ENCODE data around the gene FAM118A.

Gene FAM118A

DNA sequence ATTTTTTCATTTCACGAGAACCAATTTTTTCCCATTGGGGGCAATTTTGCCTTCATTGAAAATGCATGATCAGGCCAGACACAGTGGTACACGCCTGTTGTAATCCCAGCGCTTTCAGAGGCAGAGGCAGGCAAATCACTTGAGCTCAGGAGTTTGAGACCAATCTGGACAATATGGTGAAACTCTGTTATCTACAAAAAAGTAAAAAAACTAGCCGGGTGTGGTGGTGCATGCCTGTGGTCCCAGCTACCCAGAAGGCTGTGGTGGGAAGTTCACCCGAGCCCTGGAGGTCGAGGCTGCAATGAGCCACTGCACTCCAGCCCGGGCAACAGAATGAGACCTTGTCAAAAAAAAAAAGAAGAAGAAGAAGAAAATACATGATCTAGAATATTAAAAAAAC is 44.2 kb upstream of the FAM118A start:
- no peak for DNase-seq (ENCODE audit: low spot score)
- TF ChIP-seq CTCF (IDR thresholded peaks at IDR 0.05; ENCODE audit: extremely low read depth, missing control alignments) = no peak

GRCh38 chr22:45268167-45268957 is 41.4 kb upstream of the FAM118A start:
- peak; percentile 39 for DNase-seq (ENCODE audit: low spot score)
- TF ChIP-seq CTCF (IDR thresholded peaks at IDR 0.05; ENCODE audit: extremely low read depth, missing control alignments) = no peak

DNA sequence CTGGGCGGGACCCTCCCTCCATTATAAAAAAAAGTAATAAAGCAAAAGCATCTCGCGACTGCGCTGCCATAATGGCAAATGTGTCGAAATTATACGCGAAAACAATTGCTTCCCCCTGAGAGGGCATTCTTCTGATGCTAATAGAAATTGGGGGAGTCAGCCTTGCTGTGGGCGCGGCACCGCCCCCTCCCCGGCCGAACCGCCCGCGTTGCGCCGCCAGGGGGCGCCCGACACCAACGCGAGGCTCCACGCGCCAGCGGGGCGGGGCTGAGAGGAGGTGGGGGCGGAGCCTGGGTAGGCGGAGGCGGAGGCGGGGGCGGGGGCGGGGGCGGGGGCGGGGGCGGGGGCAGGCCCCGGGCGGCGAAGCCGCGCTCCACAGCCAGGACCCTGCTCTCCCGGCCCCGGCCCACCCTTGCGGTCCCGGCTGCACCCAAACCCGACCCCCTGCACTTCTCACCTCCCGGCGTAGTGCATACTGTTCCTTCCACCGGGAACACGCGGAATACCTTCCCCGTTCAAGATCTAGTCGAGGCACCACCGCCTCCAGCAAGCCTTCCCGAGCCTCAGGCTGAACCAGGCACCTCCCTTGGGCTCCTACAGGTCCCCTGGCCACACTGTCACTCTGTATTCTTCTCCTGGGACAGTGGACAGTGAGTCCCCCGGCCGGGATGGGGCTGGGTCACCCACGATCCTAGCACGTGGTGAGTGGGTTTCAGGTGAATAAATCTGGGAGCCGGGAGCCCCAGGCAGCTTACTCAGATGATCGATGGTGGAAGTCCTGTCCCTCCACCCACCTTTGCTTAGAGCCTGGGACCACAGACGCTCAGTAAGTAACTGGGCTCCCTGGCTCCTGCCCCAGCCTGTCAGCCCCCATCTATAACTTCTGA is 40.5 kb upstream of the FAM118A start:
- TF ChIP-seq CTCF (IDR thresholded peaks at IDR 0.05; ENCODE audit: extremely low read depth, missing control alignments) = peak; percentile 94
- peak; percentile 94 for DNase-seq (ENCODE audit: low spot score)

- no peak for TF ChIP-seq CTCF (IDR thresholded peaks at IDR 0.05; ENCODE audit: extremely low read depth, missing control alignments)
- no peak for DNase-seq (ENCODE audit: low spot score)
Measured at GRCh38 chr22:45270095-45271020, 39.4 kb upstream of the FAM118A start.

DNA sequence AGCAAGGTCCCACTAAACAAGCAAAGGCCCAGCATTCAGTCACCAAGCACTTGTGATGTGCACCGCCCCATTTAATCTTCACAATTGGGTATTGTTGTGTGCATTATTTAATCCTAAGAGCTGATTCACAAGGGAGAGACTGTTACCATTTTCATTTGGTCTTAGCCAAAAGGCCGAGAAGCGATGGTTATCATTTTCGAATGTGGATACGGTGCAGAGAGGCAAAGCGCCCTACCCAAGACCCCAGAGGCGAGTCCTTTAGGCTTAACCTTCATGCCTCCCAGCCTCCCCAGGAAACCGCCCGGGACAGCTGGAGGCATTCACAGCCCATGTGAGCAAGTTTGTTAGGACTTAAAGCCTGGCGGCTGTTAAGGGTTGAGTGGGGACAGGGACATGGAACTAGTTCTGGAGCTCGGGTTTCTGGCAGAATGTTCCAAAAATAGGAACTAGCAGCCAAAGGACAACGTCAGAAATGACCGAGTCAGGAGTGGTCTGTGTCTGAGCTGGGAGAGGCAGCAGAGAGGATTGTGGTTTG is 38.0 kb upstream of the FAM118A start:
- no peak for TF ChIP-seq CTCF (IDR thresholded peaks at IDR 0.05; ENCODE audit: extremely low read depth, missing control alignments)
- DNase-seq (ENCODE audit: low spot score) = no peak

DNA sequence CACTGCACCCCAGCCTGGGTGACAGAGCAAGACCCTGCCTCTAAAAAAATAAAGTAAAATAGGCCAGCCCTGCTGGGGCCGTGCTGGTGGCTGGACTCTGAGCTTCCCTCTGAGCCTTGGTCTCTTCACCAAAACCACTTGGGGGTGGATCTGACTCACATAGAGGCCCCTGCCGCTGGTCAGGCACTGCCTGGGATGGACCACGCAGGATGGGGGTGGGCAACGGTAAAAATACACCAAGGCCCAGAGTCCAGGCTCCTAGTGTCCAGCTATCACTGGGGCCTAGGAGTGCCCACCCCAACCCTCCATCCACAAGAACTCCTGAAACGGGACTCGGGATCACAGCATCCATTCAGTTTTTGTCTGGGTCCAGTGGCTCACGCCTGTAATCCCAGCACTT is 37.2 kb upstream of the FAM118A start:
- no peak for TF ChIP-seq CTCF (IDR thresholded peaks at IDR 0.05; ENCODE audit: extremely low read depth, missing control alignments)
- DNase-seq (ENCODE audit: low spot score) = no peak
